Activated gamma-delta T cell treated with anti-CD3 and anti-CD28 coated beads, Interleukin-2, amount 50 U/mL, for 16 hours (primary cell): ENCODE data around the gene LPXN.

Experiments used
- DNase-seq: peaks from one replicate; pipeline ENCODE4 v3.0.0-alpha.2; 2020; ENCODE audit warnings: low read depth

Gene LPXN

DNA sequence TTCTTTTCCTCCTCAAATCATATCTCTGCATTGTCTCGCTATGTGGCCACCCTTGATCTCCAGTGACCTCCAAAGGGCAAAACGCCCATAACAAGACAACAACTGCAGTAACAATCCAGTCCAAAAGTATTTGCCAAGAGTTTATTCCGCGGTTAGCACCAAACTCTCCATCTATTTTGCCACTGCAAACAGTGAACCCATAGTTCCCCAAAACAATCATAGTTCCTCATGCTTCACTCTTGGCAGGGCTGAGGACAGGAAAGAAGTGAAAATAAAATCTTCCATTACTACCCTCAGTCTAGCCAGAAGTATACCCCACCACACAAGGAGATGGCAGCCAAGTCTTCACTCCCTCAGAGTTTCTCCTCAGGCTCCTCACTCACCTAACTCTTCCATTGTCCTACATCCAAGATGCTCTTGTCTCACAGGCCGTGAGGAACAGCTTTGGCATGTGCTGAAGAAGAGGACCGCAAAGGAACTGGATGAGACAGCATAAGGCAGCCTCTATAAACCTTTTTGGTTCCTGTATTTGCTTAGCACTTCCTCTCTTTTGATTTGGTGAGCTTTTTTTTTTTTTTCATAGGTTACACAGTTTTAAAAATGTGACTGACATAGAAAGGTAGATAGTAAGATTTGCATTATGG, at the start of gene LPXN:
Gene LPXN (minus strand): TSS at position 480 of the 644 bp plus-strand sequence. CDS start 84 bp downstream, at position 396.
- peak; percentile 23 for DNase-seq

DNA sequence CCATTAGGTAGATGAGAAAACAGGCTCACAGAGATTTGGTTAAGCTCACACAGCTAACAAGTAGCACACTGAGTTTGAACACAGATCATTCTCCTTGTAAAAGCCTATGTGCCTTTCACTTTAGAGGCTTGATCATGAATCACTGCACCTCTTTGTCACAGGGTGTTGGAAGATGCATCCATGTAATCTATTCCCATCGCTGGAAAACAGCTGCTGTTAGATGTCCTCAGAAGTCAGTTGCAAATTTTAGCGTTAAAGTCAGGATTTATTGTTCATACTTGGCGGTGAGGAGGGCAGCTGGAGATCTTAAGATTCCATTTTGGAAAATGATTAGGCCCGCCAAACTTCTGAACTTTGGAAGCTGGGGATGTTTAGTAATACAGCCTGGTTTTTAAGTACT, 49.4 kb upstream of the LPXN start:
- no peak for DNase-seq

DNA sequence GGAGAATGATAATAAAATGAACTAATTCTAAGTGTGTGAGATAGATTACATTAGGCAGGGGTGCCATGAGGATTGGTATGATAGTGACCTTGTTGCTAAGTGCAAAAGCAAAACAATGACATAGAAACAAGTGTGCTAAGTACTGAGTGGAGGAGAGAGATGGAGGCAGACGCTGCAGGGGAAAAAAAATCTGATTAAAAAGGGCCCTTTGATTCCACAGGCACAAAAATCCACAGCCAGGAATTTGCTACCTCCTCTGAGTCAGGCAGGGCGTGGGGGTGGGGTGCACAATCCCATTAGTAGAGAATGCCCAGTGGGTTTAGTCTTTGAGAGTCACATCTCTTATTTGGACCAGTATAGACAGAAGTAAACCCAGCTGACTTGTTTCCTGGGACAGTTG, 46.7 kb upstream of the LPXN start, which contains the start of gene CNTF:
Gene CNTF (plus strand): TSS at position 322 of the 400 bp plus-strand sequence. CDS start 88 bp downstream, outside the sequence.
- DNase-seq: no peak

DNA sequence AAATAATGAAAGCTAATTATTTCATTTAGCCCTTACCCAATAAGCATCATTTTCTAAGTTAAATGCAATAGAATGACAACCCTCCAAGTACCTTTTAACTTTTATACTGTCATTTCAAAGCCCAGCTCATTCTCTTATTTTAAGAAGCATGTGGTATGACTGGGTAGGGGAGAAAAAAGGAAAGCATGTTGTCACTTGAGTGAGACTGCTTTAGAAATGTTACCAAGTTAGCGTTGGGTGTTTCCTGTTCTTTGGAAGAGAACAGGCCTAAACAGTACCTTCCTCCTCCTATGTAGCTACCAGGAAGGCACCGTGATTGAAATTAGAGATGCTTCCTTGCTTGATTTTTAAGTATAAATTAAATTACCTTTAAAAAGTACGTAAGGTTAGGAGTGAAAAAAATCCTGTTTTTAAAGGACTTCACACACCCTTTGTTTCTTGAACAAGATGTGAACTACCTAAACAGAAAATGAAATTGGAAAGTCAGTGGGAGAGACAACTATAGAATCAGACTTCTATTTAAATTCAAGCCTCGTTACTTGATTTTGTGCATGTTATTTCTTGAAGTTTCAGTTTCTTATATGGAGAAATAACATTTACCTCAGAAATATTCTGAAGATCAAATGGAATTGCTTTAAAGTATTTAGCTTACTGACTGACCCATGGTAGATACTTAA, 46.1 kb upstream of the LPXN start:
- DNase-seq: no peak

DNA sequence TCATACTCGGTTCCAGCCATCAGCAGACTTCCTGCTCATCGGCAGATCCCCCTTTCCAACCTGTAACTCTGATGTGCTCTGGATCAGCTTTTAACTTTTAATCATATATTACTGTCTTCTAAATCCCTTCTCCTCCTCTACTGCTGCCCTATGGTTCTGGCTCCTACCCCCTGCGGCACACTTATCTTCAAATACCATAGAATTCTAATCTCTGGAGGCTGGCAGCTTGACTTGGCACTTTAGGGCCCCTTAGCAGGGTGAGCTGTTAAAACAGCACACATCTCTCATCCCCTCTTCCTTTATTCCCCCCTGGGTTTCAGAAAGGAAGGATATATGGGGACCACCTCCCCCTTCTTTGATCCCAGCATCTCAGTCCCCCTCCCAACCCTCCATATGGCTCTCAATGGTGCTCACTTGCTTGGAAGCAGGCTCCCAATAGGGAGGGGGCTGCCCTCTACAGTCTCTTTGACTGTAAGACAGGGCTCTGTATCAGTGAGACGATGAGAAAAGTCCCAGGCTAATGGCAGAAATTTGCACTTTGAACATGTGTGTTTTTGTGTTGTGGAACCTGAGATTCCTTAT, 42.4 kb upstream of the LPXN start:
- DNase-seq: no peak

DNA sequence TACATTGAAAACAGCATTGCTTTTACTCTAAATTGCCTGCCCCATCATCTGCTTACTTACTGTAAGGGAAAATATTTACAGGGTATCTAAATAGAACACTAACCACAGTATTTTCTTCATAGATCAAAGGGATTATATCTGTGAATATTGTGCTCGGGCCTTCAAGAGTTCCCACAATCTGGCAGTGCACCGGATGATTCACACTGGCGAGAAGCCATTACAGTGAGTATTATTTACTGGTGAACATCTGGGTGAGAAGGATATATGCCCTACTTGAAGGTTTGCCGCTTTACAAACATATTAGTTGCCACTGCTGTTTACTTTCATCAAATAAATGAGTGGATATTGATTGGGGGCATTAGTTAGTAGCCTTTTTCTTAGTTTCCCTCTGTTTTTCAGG, 40.9 kb upstream of the LPXN start:
- no peak for DNase-seq

DNA sequence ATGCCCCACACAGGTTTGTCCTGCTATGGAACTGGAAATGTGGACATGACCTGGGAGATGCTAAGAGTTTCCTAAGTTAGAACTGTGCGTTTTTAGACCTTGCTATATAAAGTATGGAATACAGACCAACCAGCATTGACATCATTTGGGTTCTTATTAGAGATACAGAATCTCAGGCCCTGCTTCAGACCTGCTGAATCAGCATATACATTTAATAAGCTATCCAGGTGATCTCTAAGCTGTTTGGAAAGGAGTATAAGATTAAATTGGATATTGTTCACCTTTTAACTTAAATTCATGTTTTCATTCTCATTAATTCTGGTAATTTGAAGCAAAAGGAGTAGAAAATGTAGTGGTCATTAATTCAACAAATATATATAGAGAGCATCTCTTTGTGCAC, 39.9 kb upstream of the LPXN start:
- no peak for DNase-seq

DNA sequence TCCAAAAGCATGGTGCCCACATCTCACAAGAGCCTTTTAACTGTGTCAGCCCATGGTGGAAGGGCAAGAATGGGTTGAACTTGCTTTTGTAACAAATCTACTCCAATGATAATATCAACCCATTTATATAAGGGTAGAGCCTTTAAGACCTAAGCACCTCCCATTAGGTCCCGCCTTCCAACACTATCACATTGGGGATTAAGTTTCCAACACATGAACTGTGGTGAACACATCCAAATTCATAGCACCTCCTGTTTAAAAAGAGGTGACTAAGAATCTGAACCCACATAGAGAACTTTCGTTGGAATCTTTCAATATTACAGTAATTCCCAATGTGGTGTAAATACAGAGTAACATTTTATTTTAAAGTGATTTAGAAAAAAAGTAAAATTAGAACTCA, 37.6 kb upstream of the LPXN start:
- no peak for DNase-seq

DNA sequence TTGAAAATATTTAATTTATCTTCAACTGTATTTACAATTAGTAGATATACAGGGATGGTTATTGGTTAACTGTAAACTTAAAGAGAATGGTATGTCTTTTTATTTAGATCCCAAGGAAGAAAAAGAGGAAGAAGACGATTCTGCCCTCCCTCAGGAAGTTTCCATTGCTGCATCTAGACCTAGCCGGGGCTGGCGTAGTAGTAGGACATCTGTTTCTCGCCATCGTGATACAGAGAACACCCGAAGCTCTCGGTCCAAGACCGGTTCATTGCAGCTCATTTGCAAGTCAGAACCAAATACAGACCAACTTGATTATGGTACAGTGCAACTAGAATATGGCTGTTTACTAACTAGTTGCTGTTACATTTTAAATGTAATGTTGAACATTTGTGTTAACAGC, 34.1 kb upstream of the LPXN start:
- no peak for DNase-seq

DNA sequence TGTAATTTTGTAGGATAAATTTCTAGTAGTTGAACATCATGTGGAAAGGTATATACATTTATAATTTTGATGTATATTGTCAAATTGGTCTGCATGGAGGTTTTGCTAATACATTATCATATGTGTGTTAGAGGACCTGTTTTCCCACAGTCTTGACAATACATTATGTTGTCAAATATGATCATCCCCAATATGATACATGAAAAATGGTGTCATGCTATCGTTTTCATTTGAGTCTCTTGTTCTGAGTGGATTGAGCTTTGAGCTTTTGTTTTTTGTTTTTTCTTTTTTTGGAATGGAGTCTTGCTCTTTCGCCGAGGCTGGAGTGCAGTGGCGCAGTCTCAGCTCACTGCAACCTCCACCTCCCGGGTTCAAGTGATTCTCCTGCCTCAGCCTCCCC, 32.7 kb upstream of the LPXN start:
- DNase-seq: no peak

DNA sequence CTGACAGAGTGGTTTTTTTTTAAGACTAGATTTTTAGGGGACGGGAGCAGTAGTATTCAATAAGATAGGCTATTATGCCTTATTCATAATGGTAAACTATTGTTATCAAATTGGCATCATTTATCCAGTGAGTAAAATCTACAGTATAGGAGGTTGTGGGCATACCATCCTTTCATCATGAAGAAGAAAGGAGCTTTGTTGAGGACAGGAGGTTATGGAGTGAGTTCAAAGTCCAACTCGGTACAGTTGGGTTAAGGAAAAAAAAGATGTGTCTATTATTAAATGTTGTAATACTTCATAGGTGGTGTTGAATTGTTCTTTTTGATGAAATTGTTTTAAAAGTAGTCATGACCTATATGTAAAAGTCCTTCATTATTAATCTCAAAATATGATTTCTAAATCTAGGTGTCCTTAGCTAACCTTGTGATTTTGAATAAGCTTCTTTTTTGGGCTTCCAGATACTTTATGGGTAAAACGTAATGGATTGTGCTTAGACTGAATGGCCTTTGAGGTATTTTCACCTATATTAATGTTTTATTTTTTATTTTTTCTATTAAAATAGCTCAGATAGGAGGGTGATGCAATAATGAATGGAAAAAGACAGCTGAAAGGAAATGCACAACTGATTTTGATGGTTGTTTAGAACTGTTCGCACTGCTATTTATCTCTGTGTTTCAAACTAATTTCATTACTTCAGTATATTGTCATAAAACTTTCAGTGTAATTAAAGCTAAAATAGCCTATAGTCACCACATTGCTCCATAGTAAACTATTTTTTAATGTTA, 31.5 kb upstream of the LPXN start:
- no peak for DNase-seq

DNA sequence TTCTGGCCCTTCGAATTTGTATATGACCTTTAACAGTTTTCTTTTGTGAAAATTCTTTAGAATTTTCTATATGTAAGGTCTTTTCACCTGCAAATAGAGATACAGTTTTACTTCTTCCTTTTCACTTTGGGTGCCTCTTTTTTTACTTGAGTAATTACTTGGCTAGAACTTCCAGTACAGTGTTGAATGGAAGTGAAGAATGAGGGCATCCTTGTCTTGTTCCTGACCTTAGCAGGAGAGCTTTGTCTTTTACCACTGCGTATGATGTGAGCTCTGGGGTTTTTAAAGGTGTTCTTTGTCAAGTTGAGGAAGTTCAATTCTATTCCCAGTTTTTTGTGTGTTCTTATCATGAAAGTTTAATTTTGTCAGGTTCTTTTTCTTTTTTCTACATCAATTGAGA, 24.9 kb upstream of the LPXN start:
- DNase-seq: no peak

DNA sequence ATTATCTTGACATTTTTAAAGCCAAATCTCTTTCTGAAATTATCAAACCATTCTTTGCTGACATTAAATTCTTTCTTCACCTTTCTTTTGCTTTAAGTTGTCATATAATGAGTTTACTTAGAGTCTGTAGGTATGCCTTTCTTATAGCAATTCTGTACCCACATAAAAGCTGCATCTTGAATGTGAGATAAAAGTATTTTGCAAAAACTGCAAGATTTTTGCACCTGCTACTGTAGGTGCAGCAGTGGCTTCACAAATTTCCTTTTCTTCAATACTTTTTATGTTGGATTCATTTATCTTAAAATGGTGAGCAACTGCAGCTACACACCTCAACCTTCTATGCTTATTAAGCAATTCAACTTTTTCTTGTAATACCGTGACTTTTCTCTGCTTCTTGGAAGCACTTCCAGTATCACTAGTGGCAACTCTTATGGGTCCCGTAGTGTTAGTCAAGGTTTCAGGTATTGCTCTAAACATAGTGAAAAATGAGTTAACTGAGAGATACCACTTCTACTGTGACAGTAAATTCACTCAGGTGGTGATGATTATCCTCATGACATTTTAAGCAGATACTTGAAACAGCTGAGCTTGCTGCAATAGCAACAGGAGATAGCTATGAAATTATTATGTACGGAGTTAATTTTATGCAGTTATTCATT, 22.0 kb upstream of the LPXN start:
- no peak for DNase-seq

DNA sequence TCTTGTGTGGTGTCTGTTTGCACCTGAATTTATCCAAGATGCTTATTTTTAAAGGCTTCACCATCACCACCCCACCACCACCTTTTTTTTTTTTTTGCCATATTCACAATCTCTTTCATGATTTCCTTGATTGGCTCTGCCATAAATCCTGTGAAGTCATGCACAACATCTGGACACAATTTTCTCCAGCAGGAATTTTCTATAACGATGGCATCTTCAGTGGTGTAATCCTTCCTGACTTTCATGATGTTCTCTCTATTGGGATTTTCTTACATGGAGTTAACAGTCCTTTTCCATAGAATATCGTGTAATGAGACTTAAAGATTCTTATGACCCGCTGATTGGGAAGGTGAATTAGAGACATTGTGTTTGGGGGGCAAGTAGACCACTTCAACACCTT, 21.0 kb upstream of the LPXN start:
- DNase-seq: no peak

DNA sequence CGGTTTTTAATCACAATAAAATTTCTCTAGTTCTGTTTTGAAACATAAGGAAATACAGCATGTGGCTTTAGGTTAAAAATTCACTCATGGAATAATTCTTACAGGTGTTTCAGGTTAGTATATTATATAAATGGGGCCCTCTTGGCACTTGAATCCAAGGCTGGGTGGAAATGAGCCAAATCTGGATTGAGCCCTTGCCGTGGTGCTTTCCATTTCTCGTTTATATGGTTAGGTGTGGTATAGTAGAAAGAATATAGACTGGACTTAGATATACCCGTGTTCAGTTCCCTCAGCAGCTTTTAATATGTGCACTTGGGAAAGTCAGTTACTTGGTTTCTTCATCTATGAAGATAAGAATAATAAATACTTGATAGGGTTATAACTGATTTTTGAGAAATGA, 19.2 kb upstream of the LPXN start:
- no peak for DNase-seq

DNA sequence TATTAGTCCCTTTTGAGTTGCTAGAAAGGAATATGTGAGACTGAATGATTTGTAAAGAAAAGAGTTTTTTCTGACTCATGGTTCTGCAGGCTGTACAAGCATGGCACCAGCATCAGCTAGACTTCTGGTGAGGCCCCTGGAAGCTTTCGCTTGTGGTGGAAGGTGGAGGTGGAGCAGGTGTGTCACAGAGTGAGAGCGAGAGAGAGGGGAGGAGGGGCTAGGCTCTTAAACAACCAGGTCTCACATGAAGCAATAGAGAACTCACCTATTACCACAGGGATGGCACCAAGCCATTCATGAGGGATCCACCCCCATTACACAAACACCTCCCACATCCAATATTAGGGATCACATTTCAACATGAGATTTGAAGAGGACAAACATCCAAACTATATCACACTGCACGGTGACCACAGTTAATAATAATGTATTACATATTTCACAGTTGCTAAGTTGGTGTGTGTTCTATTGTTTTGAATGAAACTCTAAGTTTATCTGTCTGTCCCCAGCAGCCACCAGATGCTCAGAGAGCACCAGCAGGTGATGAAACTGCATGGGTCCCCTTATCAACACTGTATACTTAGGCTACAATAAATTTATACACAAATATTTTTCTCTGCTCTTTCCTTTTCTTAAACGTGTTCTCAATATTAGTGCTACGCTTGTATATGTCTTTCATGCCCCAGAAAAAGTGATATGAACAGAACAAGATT, 17.3 kb upstream of the LPXN start:
- DNase-seq: peak; percentile 12

DNA sequence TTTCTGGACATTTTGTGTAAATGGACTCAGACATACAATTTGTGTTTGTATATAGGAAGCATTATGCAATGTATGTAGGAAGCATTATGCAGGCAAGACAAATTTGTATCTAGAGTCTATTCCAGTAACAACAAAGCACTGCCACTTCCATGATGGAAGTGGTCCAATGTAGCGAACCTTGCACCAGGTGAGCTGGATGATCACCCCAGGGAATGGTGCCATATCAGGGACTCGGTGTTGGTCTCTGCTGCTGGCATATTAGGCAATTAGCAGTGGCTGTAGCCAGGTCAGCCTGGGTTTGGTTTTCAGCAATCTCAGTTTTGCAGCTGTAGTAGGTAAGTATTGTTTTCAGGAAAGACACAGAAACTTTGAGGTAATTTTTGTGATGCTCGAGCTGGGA, 16.0 kb upstream of the LPXN start:
- DNase-seq: no peak

DNA sequence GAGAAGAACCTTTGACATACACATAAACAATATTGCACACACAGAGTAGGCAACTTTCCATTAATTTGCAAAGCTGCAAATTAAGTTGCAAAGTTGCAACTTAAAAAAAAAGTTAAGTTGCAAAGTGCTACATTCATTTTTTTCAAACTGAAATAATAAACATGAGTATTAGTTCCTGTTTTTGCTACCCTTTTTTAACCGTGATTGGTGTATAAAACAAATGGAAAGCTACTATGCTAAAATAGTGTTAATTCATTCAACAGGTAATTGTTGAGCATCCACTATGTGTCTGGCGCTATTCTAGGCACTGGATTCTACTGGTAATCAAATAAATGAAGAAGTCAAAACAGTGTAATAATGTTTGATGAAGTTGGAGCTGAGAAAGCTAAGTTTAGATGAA, 11.3 kb upstream of the LPXN start:
- no peak for DNase-seq

DNA sequence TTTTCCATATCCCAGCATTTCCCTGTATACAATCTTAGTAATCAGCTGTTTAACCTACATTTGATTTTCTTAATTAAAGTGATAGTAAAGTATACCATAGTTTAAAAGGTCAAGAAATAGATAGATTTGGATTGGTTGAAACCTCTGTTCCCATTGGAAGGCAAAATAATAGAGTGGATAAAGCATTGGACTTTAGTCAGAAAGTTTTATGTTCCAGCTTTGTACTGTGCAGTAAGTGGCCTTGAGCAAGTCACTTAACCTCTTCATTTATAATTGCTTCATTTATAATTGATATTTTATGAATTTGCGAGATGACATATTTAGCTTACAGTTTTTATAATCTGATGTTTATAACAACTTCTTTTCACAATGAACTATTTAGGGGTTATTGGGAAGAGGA, 6.8 kb upstream of the LPXN start:
- DNase-seq: no peak

DNA sequence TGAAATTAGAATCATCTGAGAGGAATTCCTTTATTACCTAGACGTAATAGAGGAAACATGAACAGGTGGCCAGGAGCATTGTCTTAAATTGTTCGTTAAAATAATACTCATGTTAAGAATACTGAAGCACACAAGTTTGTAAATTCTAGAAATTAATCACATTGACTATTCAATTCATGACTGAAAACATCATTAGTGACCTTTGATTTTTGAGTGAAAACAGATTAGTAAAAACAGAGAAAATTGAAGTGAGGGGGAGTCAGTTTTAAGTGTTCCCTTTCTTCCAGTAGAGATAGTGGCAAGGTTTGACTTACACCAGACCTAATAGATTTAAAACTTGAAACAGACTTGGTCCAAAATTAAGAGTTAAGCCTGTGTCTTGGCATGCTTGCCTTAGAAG, 4.7 kb upstream of the LPXN start:
- no peak for DNase-seq
